HepG2 (cell line): ENCODE results near the gene TEX50.
"Not testable (repeated sequence)": the region's sequence is repeated elsewhere in the genome, so short reads cannot be mapped to it uniquely, and the experiment has no call there.

Experiments used
- CTCF ChIP-seq: sonication (generic); formaldehyde crosslinking; IDR thresholded peaks from 2 replicates; pipeline ENCODE4 v1.5.0; 2020; ENCODE audit warnings: mild to moderate bottlenecking, missing genetic modification reagents, moderate library complexity
- GABPB1 ChIP-seq: IDR thresholded peaks from 2 replicates; pipeline ENCODE4 v1.6.1; 2016; ENCODE audit warnings: mild to moderate bottlenecking, missing genetic modification reagents, moderate library complexity, missing compliant biosample characterization
- POLR2A ChIP-seq, 2 experiments: IDR thresholded peaks; 2 replicates each; pipeline ENCODE4 v1.6.1; 2011; ENCODE audit warnings: low read depth in 2 of 2, low read length in 2 of 2, mild to moderate bottlenecking in 1 of 2, moderate library complexity in 1 of 2; ENCODE audit not compliant: insufficient read depth in 1 of 2
- TRIM22 ChIP-seq: fragments of 450-650 bp; IDR thresholded peaks from 2 replicates; pipeline ENCODE4 v1.6.1; 2017
- ZNF484 ChIP-seq: sonication (generic); formaldehyde crosslinking; IDR thresholded peaks from 2 replicates; pipeline ENCODE4 v1.5.1; 2020; ENCODE audit warnings: mild to moderate bottlenecking, low read depth, missing genetic modification reagents, borderline replicate concordance
- TF ChIP-seq, protein P1 (sequence below), 2 experiments: sonication (generic) in 1 of 2; formaldehyde crosslinking in 1 of 2; IDR thresholded peaks; 2 replicates each; pipeline versions ENCODE4 v1.5.1 to v1.6.1; 2011 to 2020; ENCODE audit warnings: borderline replicate concordance in 1 of 2, low read depth in 1 of 2, low read length in 1 of 2, mild to moderate bottlenecking in 1 of 2, missing genetic modification reagents in 1 of 2, moderate library complexity in 1 of 2
- TF ChIP-seq, protein P2 (sequence below): sonication (generic); formaldehyde crosslinking; IDR thresholded peaks from 2 replicates; pipeline ENCODE4 v1.4.0; 2020; ENCODE audit warnings: mild to moderate bottlenecking, missing genetic modification reagents

- not testable (repeated sequence) for TF ChIP-seq ZNF484 (CRISPR knock-in tag); CTCF; TRIM22; GABPB1 (CRISPR knock-in tag); POLR2A (IDR thresholded peaks at IDR 0.05; ENCODE audit: insufficient read depth in 1 of 2, low read depth in 2 of 2, low read length in 2 of 2)
- TF ChIP-seq, protein P1, sequence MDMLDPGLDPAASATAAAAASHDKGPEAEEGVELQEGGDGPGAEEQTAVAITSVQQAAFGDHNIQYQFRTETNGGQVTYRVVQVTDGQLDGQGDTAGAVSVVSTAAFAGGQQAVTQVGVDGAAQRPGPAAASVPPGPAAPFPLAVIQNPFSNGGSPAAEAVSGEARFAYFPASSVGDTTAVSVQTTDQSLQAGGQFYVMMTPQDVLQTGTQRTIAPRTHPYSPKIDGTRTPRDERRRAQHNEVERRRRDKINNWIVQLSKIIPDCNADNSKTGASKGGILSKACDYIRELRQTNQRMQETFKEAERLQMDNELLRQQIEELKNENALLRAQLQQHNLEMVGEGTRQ (IDR thresholded peaks at IDR 0.05; ENCODE audit: low read depth, low read length): not testable (repeated sequence)
- TF ChIP-seq, protein P1 (CRISPR knock-in tag; IDR thresholded peaks at IDR 0.05; ENCODE audit: borderline replicate concordance): not testable (repeated sequence)
- TF ChIP-seq, protein P2, sequence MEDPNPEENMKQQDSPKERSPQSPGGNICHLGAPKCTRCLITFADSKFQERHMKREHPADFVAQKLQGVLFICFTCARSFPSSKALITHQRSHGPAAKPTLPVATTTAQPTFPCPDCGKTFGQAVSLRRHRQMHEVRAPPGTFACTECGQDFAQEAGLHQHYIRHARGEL: not testable (repeated sequence)
Observed at GRCh38 chr1:173591138-173591537, 44.0 kb upstream of the TEX50 start.
